Prostate gland (tissue), 2 donors: ENCODE results near the gene BST1. TPM values are rescaled to one million over a fixed set of nuclear protein-coding genes. Genes with fewer than 3 reads are reported as not detected.

Experiments used
- DNase-seq: peaks from one replicate; pipeline ENCODE4 v3.0.0-alpha.2; 2019; ENCODE audit warnings: low spot score
- H3K27ac ChIP-seq, 2 donors: fragments of 200-600 bp; sonication (generic); 2 replicates each; pipeline ENCODE4 v1.5.1; 2017 to 2019
- H3K27me3 ChIP-seq: fragments of 200-600 bp; sonication (generic); replicated peaks from 2 replicates; pipeline ENCODE4 v1.5.1; 2019; ENCODE audit not compliant: insufficient read depth
- H3K36me3 ChIP-seq, 2 donors: fragments of 200-600 bp; sonication (generic); 1 replicate in 1 of 2; 2 replicates in 1 of 2; pipeline versions ENCODE4 v1.5.1 to v1.8.1; 2017 to 2019
- H3K4me1 ChIP-seq: fragments of 200-600 bp; sonication (generic); replicated peaks from 2 replicates; pipeline ENCODE4 v1.5.1; 2019
- H3K4me3 ChIP-seq, 2 donors: fragments of 200-600 bp; sonication (generic); 2 replicates each; pipeline ENCODE4 v1.5.1; 2017 to 2019
- H3K9me3 ChIP-seq: fragments of 200-600 bp; sonication (generic); 2 replicates; pipeline ENCODE4 v1.5.1; 2017
- CTCF ChIP-seq, 4 experiments: fragments of 200-600 bp in 2 of 4; fragments of 450-650 bp in 2 of 4; sonication (generic) in 2 of 4; IDR thresholded peaks; 1 replicate in 3 of 4; 2 replicates in 1 of 4; pipeline ENCODE4 v1.5.1; 2016 to 2019; ENCODE audit warnings: antibody characterized with exemption in 4 of 4, mild to moderate bottlenecking in 2 of 4, moderate library complexity in 2 of 4
- POLR2A ChIP-seq: fragments of 450-650 bp; IDR thresholded peaks from one replicate; pipeline ENCODE4 v1.6.1; 2016; ENCODE audit warnings: antibody characterized with exemption, mild to moderate bottlenecking
- POLR2AphosphoS5 ChIP-seq: sonication (generic); formaldehyde crosslinking; IDR thresholded peaks from one replicate; pipeline ENCODE4 v1.6.1; 2017; ENCODE audit warnings: antibody characterized with exemption
- WGBS: methylation state at CpG from one replicate; pipeline ENCODE4 v1.1.5; 2018; 5-methylcytosine and 5-hydroxymethylcytosine counted together
- intact Hi-C: fragments of 100-400 bp; cut with DNase I; formaldehyde crosslinking; loops from one replicate; pipeline ENCODE4 v1.14.2; 2022
- total RNA-seq, 2 donors: library from RNA; depleted of rRNA; stranded (reverse); fragments of >200 nt; gene quantifications; one replicate each; pipeline ENCODE4 v1.1.0, GENCODE V29; 2016

Gene BST1
- total RNA-seq, 2 donors from 2014 or later, result 1.1 to 2.3 TPM

- Histone ChIP-seq H3K4me3 (no peak overlapping the region), H3K9me3 (no peaks in the 10 kb centered on the region), H3K36me3 (no peaks in the 10 kb centered on the region), H3K27ac (no peak overlapping the region), H3K4me1 (no peaks in the 10 kb centered on the region), H3K27me3 (no peaks in the 10 kb centered on the region)
- no peak for DNase-seq
- TF ChIP-seq POLR2A, result no peak
- TF ChIP-seq POLR2AphosphoS5, result no peak
- no peak for TF ChIP-seq CTCF (IDR thresholded peaks at IDR 0.05)
- 100% methylated on average over 1 of the region's 1 CpG for WGBS
- intact Hi-C loops, result no loop called here
Measured at GRCh38 chr4:15673337-15673736, 29.5 kb upstream of the BST1 start.

- no peaks in the 10 kb centered on the region for H3K4me1 ChIP-seq
- no peaks in the 10 kb centered on the region for H3K9me3 ChIP-seq
- intact Hi-C loops, result no loop called here
- H3K27ac ChIP-seq, result no peak overlapping the region
- H3K27me3 ChIP-seq, result no peaks in the 10 kb centered on the region
- H3K36me3 ChIP-seq, result no peaks in the 10 kb centered on the region
- TF ChIP-seq POLR2A, result no peak
- TF ChIP-seq CTCF (IDR thresholded peaks at IDR 0.05), result no peak
- TF ChIP-seq POLR2AphosphoS5, result no peak
- WGBS, result 93% methylated on average over 2 of the region's 2 CpGs
- H3K4me3 ChIP-seq, result no peak overlapping the region
- DNase-seq, result no peak
Measured at GRCh38 chr4:15674046-15674445, 28.8 kb upstream of the BST1 start.

GRCh38 chr4:15674926-15675325, 27.9 kb upstream of the BST1 start:
- Histone ChIP-seq H3K9me3 (no peaks in the 10 kb centered on the region), H3K36me3 (no peaks in the 10 kb centered on the region), H3K27me3 (no peaks in the 10 kb centered on the region), H3K4me1 (no peaks in the 10 kb centered on the region), H3K4me3 (no peak overlapping the region), H3K27ac (no peak overlapping the region)
- intact Hi-C loops, result no loop called here
- WGBS, result 97% methylated on average over 4 of the region's 4 CpGs
- DNase-seq, result no peak
- TF ChIP-seq CTCF (IDR thresholded peaks at IDR 0.05) (no peak), POLR2AphosphoS5 (no peak), POLR2A (no peak)

- 86% methylated on average over 3 of the region's 3 CpGs for WGBS
- no peaks in the 10 kb centered on the region for H3K4me1 ChIP-seq
- no peaks in the 10 kb centered on the region for H3K9me3 ChIP-seq
- intact Hi-C loops, result no loop called here
- TF ChIP-seq CTCF (IDR thresholded peaks at IDR 0.05) (no peak), POLR2A (no peak), POLR2AphosphoS5 (no peak)
- no peak for DNase-seq
- H3K36me3 ChIP-seq, result no peaks in the 10 kb centered on the region
- H3K4me3 ChIP-seq, result no peak overlapping the region
- H3K27me3 ChIP-seq, result no peaks in the 10 kb centered on the region
- no peak overlapping the region for H3K27ac ChIP-seq
Measured at GRCh38 chr4:15675356-15675755, 27.5 kb upstream of the BST1 start.

GRCh38 chr4:15676039-15676438, 26.8 kb upstream of the BST1 start:
- Histone ChIP-seq H3K36me3 (no peaks in the 10 kb centered on the region), H3K27me3 (no peaks in the 10 kb centered on the region), H3K27ac (no peak overlapping the region), H3K4me3 (no peak overlapping the region), H3K4me1 (no peaks in the 10 kb centered on the region), H3K9me3 (no peaks in the 10 kb centered on the region)
- DNase-seq, result no peak
- no peak for TF ChIP-seq POLR2A
- no peak for TF ChIP-seq CTCF (IDR thresholded peaks at IDR 0.05)
- no peak for TF ChIP-seq POLR2AphosphoS5
- WGBS, result 80% methylated on average over 1 of the region's 1 CpG
- intact Hi-C loops, result no loop called here
